NCI-H2196 treated with DMSO at 0.1 percent for 48 hours (cell line): ENCODE data around the gene MLLT6.

Experiments
- DNase-seq: peaks from one replicate; lab custom pipeline; 2025; ENCODE audit not compliant: unreplicated experiment; lab: John Stamatoyannopoulos, UW

The MLLT6 gene

DNA sequence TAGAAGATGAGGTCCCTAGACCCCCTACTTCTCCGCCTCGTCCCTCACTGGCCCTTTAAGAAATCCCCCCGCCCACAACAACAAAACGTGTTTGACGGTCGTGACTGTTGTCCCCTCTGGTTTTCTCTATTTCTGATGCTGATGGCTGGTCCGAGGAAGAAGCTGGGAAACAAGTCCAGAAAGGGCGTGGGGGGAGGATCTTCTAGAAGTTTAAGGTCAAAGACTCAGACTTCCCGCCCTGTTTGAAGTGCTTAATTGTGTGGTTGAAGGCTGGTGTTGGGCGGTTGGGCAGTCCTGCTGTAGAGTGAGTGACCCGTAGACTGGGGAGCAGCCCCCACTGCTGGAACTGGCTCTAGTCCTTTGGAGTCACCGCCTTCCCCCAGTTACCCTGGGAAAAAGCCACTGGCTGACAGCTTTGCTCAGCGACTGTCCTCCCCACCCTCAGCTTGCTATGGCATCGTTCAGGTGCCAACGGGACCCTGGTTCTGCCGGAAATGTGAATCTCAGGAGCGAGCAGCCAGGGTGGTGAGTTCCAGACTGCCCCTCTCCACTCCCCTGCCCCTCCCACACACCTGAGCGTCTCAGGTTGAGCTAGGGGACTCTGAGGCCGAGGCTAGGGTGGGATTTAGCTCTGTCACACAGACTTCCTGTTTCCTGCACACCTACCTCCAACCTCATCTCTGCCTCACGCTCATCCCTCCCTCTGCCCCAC is 1.6 kb downstream of the MLLT6 start:
- DNase-seq: no peak

GRCh38 chr17:38707678-38708351 is 2.7 kb downstream of the MLLT6 start:
- no peak for DNase-seq

DNA sequence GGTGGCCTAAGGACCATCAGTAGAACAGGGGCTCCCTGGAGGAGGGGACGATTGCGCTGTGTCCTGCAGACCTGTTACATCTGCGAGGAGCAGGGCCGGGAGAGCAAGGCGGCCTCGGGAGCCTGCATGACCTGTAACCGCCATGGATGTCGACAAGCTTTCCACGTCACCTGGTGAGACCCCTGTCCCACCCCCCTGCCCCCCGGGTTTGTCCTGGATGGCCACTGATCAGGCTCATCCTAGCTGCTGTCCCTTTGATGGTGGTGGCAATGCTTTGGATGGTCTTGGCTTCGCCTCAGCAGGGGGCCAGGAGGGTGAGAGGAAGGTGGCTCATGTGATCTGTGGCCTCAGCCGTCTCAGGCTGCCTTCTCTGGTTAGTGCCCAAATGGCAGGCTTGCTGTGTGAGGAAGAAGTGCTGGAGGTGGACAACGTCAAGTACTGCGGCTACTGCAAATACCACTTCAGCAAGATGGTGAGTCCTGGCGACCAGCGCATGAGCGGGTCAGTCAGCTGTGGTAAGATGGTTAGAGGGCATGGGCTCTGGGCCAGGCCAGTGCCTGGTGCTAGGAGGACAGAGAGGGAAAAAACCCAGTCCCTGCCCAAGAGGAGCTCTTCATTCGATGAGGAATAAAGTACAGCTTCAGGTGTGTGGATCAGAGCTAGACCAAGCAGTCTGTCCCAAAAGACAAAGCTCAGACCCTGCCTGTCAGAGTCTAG is 4.2 kb downstream of the MLLT6 start:
- DNase-seq: no peak

- no peak for DNase-seq
Measured at GRCh38 chr17:38709864-38710603, 5.0 kb downstream of the MLLT6 start.

DNA sequence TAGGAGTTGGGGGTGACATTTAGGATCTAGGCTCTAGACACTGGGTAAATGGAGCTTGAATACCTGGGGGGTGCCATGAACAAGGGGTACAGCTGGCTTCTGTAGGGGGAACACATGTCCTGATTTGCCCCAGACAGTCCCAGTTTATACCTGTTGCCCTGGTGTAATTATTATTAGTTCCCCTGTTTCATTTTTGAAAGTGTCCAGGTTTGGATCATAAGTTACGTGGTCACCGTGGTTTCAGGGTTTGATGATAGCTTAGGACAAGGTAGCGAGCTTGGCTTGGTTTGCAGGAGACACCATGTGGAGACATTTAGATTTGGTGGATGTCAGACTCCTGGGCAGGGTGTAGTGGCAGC is 5.5 kb downstream of the MLLT6 start:
- no peak for DNase-seq

- DNase-seq: no peak
Measured at GRCh38 chr17:38710985-38711384, 5.9 kb downstream of the MLLT6 start.

- DNase-seq: no peak
Measured at GRCh38 chr17:38711792-38712571, 6.9 kb downstream of the MLLT6 start.

GRCh38 chr17:38712593-38712992 is 7.5 kb downstream of the MLLT6 start:
- no peak for DNase-seq

- DNase-seq: no peak
Measured at GRCh38 chr17:38713456-38714075, 8.5 kb downstream of the MLLT6 start.

DNA sequence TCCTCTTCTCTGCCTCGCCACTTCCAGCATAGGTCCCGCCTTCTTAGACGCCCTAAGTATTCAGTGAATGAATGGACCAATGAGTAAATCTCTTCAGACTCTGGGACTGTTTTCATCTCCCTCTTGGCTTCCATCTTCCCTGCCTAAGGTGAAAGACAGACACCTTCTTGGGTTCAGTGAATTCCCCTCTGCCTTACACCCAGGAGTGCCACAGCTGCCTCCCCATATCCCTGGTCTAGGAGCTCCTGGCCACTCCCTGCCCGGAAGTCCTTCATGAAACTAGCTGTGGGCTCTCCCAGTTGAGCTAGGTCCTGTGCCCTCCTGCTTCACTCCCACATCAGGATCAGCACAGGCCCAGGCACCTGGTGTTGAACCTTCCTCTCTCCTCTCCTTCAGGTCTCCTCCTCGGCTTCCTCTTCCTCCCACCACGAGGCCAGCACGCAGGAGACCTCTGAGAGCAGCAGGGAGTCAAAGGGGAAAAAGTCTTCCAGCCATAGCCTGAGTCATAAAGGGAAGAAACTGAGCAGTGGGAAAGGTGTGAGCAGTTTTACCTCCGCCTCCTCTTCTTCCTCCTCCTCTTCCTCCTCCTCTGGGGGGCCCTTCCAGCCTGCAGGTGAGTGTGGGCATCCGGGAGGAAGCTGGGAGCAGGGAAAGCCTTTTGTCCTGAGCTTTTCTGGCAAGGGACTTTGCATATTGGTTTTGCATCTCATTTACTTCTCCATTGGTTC is 10.3 kb downstream of the MLLT6 start:
- no peak for DNase-seq

DNA sequence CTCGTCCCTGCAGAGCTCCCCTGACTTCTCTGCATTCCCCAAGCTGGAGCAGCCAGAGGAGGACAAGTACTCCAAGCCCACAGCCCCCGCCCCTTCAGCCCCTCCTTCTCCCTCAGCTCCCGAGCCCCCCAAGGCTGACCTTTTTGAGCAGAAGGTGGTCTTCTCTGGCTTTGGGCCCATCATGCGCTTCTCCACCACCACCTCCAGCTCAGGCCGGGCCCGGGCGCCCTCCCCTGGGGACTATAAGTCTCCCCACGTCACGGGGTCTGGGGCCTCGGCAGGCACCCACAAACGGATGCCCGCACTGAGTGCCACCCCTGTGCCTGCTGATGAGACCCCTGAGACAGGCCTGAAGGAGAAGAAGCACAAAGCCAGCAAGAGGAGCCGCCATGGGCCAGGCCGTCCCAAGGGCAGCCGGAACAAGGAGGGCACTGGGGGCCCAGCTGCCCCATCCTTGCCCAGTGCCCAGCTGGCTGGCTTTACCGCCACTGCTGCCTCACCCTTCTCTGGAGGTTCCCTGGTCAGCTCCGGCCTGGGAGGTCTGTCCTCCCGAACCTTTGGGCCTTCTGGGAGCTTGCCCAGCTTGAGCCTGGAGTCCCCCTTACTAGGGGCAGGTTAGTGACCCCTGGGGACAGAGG is 11.4 kb downstream of the MLLT6 start:
- no peak for DNase-seq

DNA sequence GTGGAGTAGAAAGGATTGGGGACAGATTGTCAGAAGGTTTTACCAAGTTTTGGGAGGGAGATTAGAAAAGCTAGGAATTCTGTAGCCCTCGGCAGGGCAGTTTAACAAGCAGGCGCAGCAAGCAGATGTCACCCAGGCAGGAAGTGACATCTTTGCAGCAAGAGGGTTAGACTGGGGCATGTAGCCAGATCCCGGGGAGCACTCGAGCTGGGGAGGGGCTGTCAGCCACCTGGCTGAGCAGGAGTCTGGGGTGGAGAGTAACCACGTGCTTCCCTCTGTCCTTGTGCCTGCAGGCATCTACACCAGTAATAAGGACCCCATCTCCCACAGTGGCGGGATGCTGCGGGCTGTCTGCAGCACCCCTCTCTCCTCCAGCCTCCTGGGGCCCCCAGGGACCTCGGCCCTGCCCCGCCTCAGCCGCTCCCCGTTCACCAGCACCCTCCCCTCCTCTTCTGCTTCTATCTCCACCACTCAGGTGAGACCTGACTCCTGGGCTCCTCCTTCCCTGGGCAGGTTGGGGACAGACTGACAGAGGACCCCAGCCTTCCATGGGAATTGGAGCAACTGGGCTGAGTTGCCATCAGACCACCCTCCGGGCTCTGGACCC is 12.2 kb downstream of the MLLT6 start:
- no peak for DNase-seq

DNA sequence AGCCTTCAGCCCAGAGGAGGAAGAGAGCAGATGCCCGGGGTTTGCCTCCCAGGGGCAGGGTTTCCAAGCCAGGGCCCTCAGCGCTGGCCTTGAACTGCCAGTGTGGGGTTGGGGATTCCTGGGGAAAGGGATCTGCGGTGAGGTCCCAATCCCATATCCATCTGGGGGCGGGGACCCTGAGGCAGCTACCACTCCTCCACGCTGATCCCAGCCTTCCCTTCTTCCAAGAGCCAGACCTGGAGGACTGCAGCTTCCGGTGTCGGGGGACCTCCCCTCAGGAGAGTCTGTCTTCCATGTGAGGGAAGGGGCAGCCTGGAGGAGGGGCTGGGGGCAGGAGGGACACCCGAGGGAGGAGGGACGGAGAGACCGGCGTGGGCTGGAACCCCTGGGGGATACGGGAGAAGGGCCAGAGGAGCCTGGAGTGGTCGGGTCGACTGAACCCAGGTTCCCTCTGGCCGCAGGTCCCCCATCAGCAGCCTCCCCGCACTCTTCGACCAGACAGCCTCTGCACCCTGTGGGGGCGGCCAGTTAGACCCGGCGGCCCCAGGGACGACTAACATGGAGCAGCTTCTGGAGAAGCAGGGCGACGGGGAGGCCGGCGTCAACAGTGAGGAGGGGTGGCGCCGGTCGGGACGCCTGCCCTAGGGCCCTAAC is 14.3 kb downstream of the MLLT6 start:
- DNase-seq: no peak

- no peak for DNase-seq
Measured at GRCh38 chr17:38719943-38720641, 15.0 kb downstream of the MLLT6 start.

GRCh38 chr17:38720941-38721340 is 15.9 kb downstream of the MLLT6 start:
- no peak for DNase-seq

- DNase-seq: no peak
Measured at GRCh38 chr17:38721802-38722201, 16.7 kb downstream of the MLLT6 start.

DNA sequence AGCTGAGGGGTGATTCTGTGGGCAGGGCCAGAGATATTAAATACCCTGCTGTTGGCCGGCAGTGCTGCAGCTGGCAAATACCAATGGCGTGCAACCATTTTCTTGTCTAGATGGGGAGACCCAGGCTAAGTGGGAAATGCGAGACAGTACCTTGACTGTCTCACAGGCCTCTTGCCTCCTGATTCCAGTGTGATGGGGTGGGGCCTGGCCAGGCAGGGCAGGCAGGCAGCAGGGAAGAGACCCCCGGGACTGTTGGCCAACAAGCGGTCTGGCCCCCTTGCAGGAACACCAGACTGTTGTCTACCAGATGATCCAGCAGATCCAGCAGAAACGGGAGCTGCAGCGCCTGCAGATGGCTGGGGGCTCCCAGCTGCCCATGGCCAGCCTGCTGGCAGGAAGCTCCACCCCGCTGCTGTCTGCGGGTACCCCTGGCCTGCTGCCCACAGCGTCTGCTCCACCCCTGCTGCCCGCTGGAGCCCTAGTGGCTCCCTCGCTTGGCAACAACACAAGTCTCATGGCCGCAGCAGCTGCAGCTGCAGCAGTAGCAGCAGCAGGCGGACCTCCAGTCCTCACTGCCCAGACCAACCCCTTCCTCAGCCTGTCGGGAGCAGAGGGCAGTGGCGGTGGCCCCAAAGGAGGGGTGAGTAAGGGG is 19.4 kb downstream of the MLLT6 start:
- DNase-seq: peak; percentile 54
